22Rv1 (cell line): ENCODE results near the gene MKKS.

ENCODE experiments used
- ZFX ChIP-seq: fragments of 450-650 bp; IDR thresholded peaks from 2 replicates; pipeline ENCODE4 v1.6.1; 2017; ENCODE audit warnings: antibody characterized with exemption, borderline replicate concordance
- TF ChIP-seq, protein P1 (sequence below): fragments of 450-650 bp; IDR thresholded peaks from 2 replicates; pipeline ENCODE4 v1.5.1; 2017; ENCODE audit warnings: mild to moderate bottlenecking

- TF ChIP-seq, protein P1, sequence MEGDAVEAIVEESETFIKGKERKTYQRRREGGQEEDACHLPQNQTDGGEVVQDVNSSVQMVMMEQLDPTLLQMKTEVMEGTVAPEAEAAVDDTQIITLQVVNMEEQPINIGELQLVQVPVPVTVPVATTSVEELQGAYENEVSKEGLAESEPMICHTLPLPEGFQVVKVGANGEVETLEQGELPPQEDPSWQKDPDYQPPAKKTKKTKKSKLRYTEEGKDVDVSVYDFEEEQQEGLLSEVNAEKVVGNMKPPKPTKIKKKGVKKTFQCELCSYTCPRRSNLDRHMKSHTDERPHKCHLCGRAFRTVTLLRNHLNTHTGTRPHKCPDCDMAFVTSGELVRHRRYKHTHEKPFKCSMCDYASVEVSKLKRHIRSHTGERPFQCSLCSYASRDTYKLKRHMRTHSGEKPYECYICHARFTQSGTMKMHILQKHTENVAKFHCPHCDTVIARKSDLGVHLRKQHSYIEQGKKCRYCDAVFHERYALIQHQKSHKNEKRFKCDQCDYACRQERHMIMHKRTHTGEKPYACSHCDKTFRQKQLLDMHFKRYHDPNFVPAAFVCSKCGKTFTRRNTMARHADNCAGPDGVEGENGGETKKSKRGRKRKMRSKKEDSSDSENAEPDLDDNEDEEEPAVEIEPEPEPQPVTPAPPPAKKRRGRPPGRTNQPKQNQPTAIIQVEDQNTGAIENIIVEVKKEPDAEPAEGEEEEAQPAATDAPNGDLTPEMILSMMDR: no peak
- TF ChIP-seq ZFX: no peak
Observed at GRCh38 chr20:10376270-10377075, 57.5 kb downstream of the MKKS start.
